H9 (cell line): Measurements from ENCODE around the gene TMEM201. TPM values are rescaled to one million over a fixed set of nuclear protein-coding genes. Genes with fewer than 3 reads are reported as not detected.

ENCODE experiments used
- DNase-seq: peaks from one replicate; pipeline ENCODE4 v3.0.0-alpha.2; 2017
- H2AFZ ChIP-seq: one replicate; pipeline ENCODE4 v1.6.1; 2013; ENCODE audit warnings: mild to moderate bottlenecking, low read length, control low read depth, moderate library complexity
- H2AK5ac ChIP-seq: 2 replicates; pipeline ENCODE4 v1.6.1; 2013; ENCODE audit warnings: low read length, control low read depth, mixed read lengths; ENCODE audit not compliant: insufficient read length
- H2BK120ac ChIP-seq: one replicate; pipeline ENCODE4 v1.6.1; 2013; ENCODE audit warnings: low read depth, mild to moderate bottlenecking, low read length, control low read depth, inconsistent platforms; ENCODE audit not compliant: poor library complexity, severe bottlenecking
- H2BK12ac ChIP-seq: 2 replicates; pipeline ENCODE4 v1.6.1; 2013; ENCODE audit warnings: low read length, control low read depth, mixed read lengths, low read depth; ENCODE audit not compliant: insufficient read length
- H2BK15ac ChIP-seq: 2 replicates; pipeline ENCODE4 v1.6.1; 2013; ENCODE audit warnings: low read depth, low read length, control low read depth
- H2BK20ac ChIP-seq: one replicate; pipeline ENCODE4 v1.6.1; 2013; ENCODE audit warnings: low read depth, mild to moderate bottlenecking, low read length, control low read depth, inconsistent platforms; ENCODE audit not compliant: poor library complexity, severe bottlenecking
- H2BK5ac ChIP-seq: 2 replicates; pipeline ENCODE4 v1.6.1; 2013; ENCODE audit warnings: low read length, control low read depth, mixed read lengths; ENCODE audit not compliant: insufficient read length
- H3K14ac ChIP-seq: 2 replicates; pipeline ENCODE4 v1.6.1; 2013; ENCODE audit warnings: low read length, control low read depth; ENCODE audit not compliant: insufficient read depth
- H3K18ac ChIP-seq: 2 replicates; pipeline ENCODE4 v1.6.1; 2013; ENCODE audit warnings: low read depth, mild to moderate bottlenecking, mixed read lengths, low read length, control low read depth; ENCODE audit not compliant: insufficient read length
- H3K23ac ChIP-seq: 2 replicates; pipeline ENCODE4 v1.6.1; 2013; ENCODE audit warnings: low read length, control low read depth, mixed read lengths, low read depth; ENCODE audit not compliant: insufficient read length
- H3K23me2 ChIP-seq: 2 replicates; pipeline ENCODE4 v1.6.1; 2013; ENCODE audit warnings: low read depth, mild to moderate bottlenecking, mixed read lengths, low read length, control low read depth; ENCODE audit not compliant: insufficient read length, poor library complexity, severe bottlenecking
- H3K27ac ChIP-seq: 2 replicates; pipeline ENCODE4 v1.5.1; 2013; ENCODE audit warnings: low read length, control low read depth, mixed read lengths, low read depth; ENCODE audit not compliant: insufficient read length
- H3K27me3 ChIP-seq: 2 replicates; pipeline ENCODE4 v1.6.1; 2013; ENCODE audit warnings: low read length, control low read depth, inconsistent platforms; ENCODE audit not compliant: insufficient read depth
- H3K4ac ChIP-seq: 2 replicates; pipeline ENCODE4 v1.6.1; 2013; ENCODE audit warnings: low read depth, mild to moderate bottlenecking, control low read depth, inconsistent platforms, low read length, moderate library complexity
- H3K4me1 ChIP-seq: 2 replicates; pipeline ENCODE4 v1.6.1; 2013; ENCODE audit warnings: low read length, control low read depth, inconsistent platforms; ENCODE audit not compliant: insufficient read depth
- H3K4me2 ChIP-seq: 2 replicates; pipeline ENCODE4 v1.6.1; 2013; ENCODE audit warnings: low read length, control low read depth, mixed read lengths; ENCODE audit not compliant: insufficient read length, insufficient read depth
- H3K56ac ChIP-seq: 2 replicates; pipeline ENCODE4 v1.6.1; 2013; ENCODE audit warnings: low read depth, mild to moderate bottlenecking, mixed read lengths, low read length, control low read depth; ENCODE audit not compliant: insufficient read length
- H3K79me1 ChIP-seq: 2 replicates; pipeline ENCODE4 v1.6.1; 2013; ENCODE audit warnings: low read depth, mild to moderate bottlenecking, moderate library complexity, low read length, control low read depth, inconsistent platforms; ENCODE audit not compliant: insufficient read depth, poor library complexity, severe bottlenecking
- H3K79me2 ChIP-seq: 2 replicates; pipeline ENCODE4 v1.6.1; 2013; ENCODE audit warnings: low read length, control low read depth, inconsistent platforms; ENCODE audit not compliant: insufficient read depth
- H3K9ac ChIP-seq: 2 replicates; pipeline ENCODE4 v1.6.1; 2013; ENCODE audit warnings: low read length, control low read depth, mixed read lengths; ENCODE audit not compliant: insufficient read length; ENCODE audit errors: extremely low read depth
- H3K9me3 ChIP-seq: one replicate; pipeline ENCODE4 v1.6.1; 2013; ENCODE audit warnings: low read depth, low read length, inconsistent platforms; ENCODE audit not compliant: control insufficient read depth
- H3T11ph ChIP-seq: one replicate; pipeline ENCODE4 v1.6.1; 2013; ENCODE audit warnings: mild to moderate bottlenecking, low read length, control low read depth, inconsistent platforms
- H4K20me1 ChIP-seq: one replicate; pipeline ENCODE4 v1.6.1; 2013; ENCODE audit not compliant: control insufficient read depth, insufficient read length, insufficient read depth
- H4K5ac ChIP-seq: 2 replicates; pipeline ENCODE4 v1.6.1; 2013; ENCODE audit warnings: low read depth, mild to moderate bottlenecking, mixed read lengths, low read length, control low read depth; ENCODE audit not compliant: insufficient read length
- H4K8ac ChIP-seq: replicated peaks from 2 replicates; pipeline ENCODE4 v1.6.1; 2013; ENCODE audit warnings: low read length, control low read depth, mixed read lengths, low read depth; ENCODE audit not compliant: insufficient read length
- H4K91ac ChIP-seq: 2 replicates; pipeline ENCODE4 v1.6.1; 2013; ENCODE audit warnings: low read depth, mild to moderate bottlenecking, moderate library complexity, mixed read lengths, low read length, control low read depth; ENCODE audit not compliant: insufficient read length
- H3K27ac Mint-ChIP-seq, 3 experiments: 2 replicates in 2 of 3; 3 replicates in 1 of 3; pipeline ENCODE4 v1.8.0; 2020 to 2021; ENCODE audit warnings: mixed read lengths in 3 of 3, mild to moderate bottlenecking in 1 of 3, moderate library complexity in 1 of 3
- H3K27me3 Mint-ChIP-seq: 2 replicates; pipeline ENCODE4 v1.8.0; 2021; ENCODE audit warnings: low read depth, mild to moderate bottlenecking, moderate library complexity, mixed read lengths
- H3K36me3 Mint-ChIP-seq, 3 experiments: 2 replicates in 2 of 3; 3 replicates in 1 of 3; pipeline ENCODE4 v1.8.0; 2020 to 2021; ENCODE audit warnings: low read depth in 3 of 3, mixed read lengths in 3 of 3; ENCODE audit not compliant: insufficient read depth in 1 of 3
- H3K4me1 Mint-ChIP-seq, 2 experiments: 2 replicates each; pipeline ENCODE4 v1.8.0; 2020; ENCODE audit warnings: mixed read lengths in 2 of 2
- H3K4me3 Mint-ChIP-seq, 2 experiments: 2 replicates in 1 of 2; 3 replicates in 1 of 2; pipeline ENCODE4 v1.8.0; 2020 to 2021; ENCODE audit warnings: mild to moderate bottlenecking in 2 of 2, mixed read lengths in 2 of 2, moderate library complexity in 1 of 2
- H3K9me3 Mint-ChIP-seq, 2 experiments: 2 replicates in 1 of 2; 3 replicates in 1 of 2; pipeline ENCODE4 v1.8.0; 2020; ENCODE audit warnings: mild to moderate bottlenecking in 2 of 2, mixed read lengths in 2 of 2, moderate library complexity in 1 of 2
- CTCF ChIP-seq: fragments of 200-600 bp; sonication (generic); conservative IDR thresholded peaks from 3 replicates; pipeline ENCODE4 v1.8.0; 2021; ENCODE audit warnings: antibody characterized with exemption, mild to moderate bottlenecking
- WGBS: extraction: QIAGEN DNeasy Blood & Tissue Kit; methylation state at CpG from one replicate; pipeline ENCODE4 v1.1.7; 2013; ENCODE audit warnings: missing lambda C conversion rate, low lambda C conversion rate, mixed read lengths; ENCODE audit not compliant: insufficient read length; ENCODE audit errors: extremely low coverage; 5-methylcytosine and 5-hydroxymethylcytosine counted together
- total RNA-seq: library from RNA; stranded (reverse); gene quantifications from 2 replicates; pipeline ENCODE4 v1.2.1, GENCODE V29; 2021

Gene TMEM201
- total RNA-seq, 1 experiment from 2014 or later, result 31.0 TPM

GRCh38 chr1:9602794-9603167 is 14.1 kb downstream of the TMEM201 start:
- H3K14ac ChIP-seq, result no peak overlapping the region
- Mint-ChIP-seq H3K4me3 (no peak overlapping the region), H3K27ac (no peak overlapping the region), H3K9me3 (no peaks in the 10 kb centered on the region), H3K36me3 (peaks cover 9 to 46% (median 43%) of the 10 kb centered on the region in 3 experiments; a peak in 6 of 7 replicates), H3K4me1 (no peaks in the 10 kb centered on the region), H3K27me3 (no peaks in the 10 kb centered on the region)
- H2BK12ac ChIP-seq, result no peak overlapping the region
- H4K20me1 ChIP-seq, result no peaks in the 10 kb centered on the region
- no peaks in the 10 kb centered on the region for H3K9me3 ChIP-seq
- H2AFZ ChIP-seq, result no peak overlapping the region
- no peaks in the 10 kb centered on the region for H3K79me2 ChIP-seq
- DNase-seq, result no peak
- H3K23me2 ChIP-seq, result no peaks in the 10 kb centered on the region
- no peak overlapping the region for H3K23ac ChIP-seq
- no peak overlapping the region for H3T11ph ChIP-seq
- no peaks in the 10 kb centered on the region for H3K79me1 ChIP-seq
- H3K4me1 ChIP-seq, result no peaks in the 10 kb centered on the region
- no peak overlapping the region for H3K9ac ChIP-seq
- no CpG with 5 or more reads among the region's 9 CpGs for WGBS
- H3K4me2 ChIP-seq, result no peak overlapping the region
- H2BK20ac ChIP-seq, result no peak overlapping the region
- TF ChIP-seq CTCF, result no peak
- no peak overlapping the region for H2BK120ac ChIP-seq
- H3K27me3 ChIP-seq, result no peaks in the 10 kb centered on the region
- no peak overlapping the region for H3K4ac ChIP-seq
- H2BK5ac ChIP-seq, result no peak overlapping the region
- no peak overlapping the region for H3K18ac ChIP-seq
- H3K56ac ChIP-seq, result no peak overlapping the region
- no peak overlapping the region for H4K91ac ChIP-seq
- H2AK5ac ChIP-seq, result no peak overlapping the region
- no peak overlapping the region for H4K8ac ChIP-seq
- no peak overlapping the region for H3K27ac ChIP-seq
- H4K5ac ChIP-seq, result no peak overlapping the region
- H2BK15ac ChIP-seq, result no peak overlapping the region
